RPMI8226 (cell line): ENCODE measurements around the gene PDCD6IP.
"Not testable (repeated sequence)": the region's sequence is repeated elsewhere in the genome, so short reads cannot be mapped to it uniquely, and the experiment has no call there.

Experiments
- DNase-seq: peaks from one replicate; pipeline ENCODE4 v3.0.0-alpha.2; 2015

Gene PDCD6IP

GRCh38 chr3:33855884-33856546 lies 57.6 kb downstream of the PDCD6IP start:
- DNase-seq: no peak

- not testable (repeated sequence) for DNase-seq
Observed at GRCh38 chr3:33857701-33858100, 59.3 kb downstream of the PDCD6IP start.

GRCh38 chr3:33858131-33858530 lies 59.7 kb downstream of the PDCD6IP start:
- no peak for DNase-seq

GRCh38 chr3:33860373-33861050 lies 62.1 kb downstream of the PDCD6IP start:
- no peak for DNase-seq

GRCh38 chr3:33865133-33865532 lies 66.7 kb downstream of the PDCD6IP start:
- no peak for DNase-seq

GRCh38 chr3:33868309-33868708 lies 69.9 kb downstream of the PDCD6IP start:
- no peak for DNase-seq

GRCh38 chr3:33869977-33870376 lies 71.5 kb downstream of the PDCD6IP start:
- DNase-seq: no peak

GRCh38 chr3:33874815-33875214 lies 76.4 kb downstream of the PDCD6IP start:
- DNase-seq: no peak

- DNase-seq: no peak
Observed at GRCh38 chr3:33875680-33876079, 77.2 kb downstream of the PDCD6IP start.

GRCh38 chr3:33877187-33877586 lies 78.8 kb downstream of the PDCD6IP start:
- DNase-seq: no peak

- DNase-seq: no peak
Observed at GRCh38 chr3:33879540-33879939, 81.1 kb downstream of the PDCD6IP start.

GRCh38 chr3:33881156-33882064 lies 83.0 kb downstream of the PDCD6IP start:
- DNase-seq: no peak

GRCh38 chr3:33882296-33882695 lies 83.9 kb downstream of the PDCD6IP start:
- no peak for DNase-seq

- DNase-seq: peak; percentile 62
Observed at GRCh38 chr3:33883538-33883950, 85.1 kb downstream of the PDCD6IP start.

- DNase-seq: peak; percentile 13
Observed at GRCh38 chr3:33883951-33884561, 85.6 kb downstream of the PDCD6IP start.

GRCh38 chr3:33884701-33885100 lies 86.3 kb downstream of the PDCD6IP start:
- no peak for DNase-seq

GRCh38 chr3:33885496-33885895 lies 87.1 kb downstream of the PDCD6IP start:
- no peak for DNase-seq

GRCh38 chr3:33886015-33886414 lies 87.6 kb downstream of the PDCD6IP start:
- DNase-seq: no peak

- no peak for DNase-seq
Observed at GRCh38 chr3:33887478-33887877, 89.0 kb downstream of the PDCD6IP start.

GRCh38 chr3:33889394-33890039 lies 91.1 kb downstream of the PDCD6IP start:
- DNase-seq: no peak

GRCh38 chr3:33892655-33893054 lies 94.2 kb downstream of the PDCD6IP start:
- DNase-seq: no peak

GRCh38 chr3:33895658-33896057 lies 97.2 kb downstream of the PDCD6IP start:
- DNase-seq: no peak

- DNase-seq: no peak
Observed at GRCh38 chr3:33897306-33897705, 98.9 kb downstream of the PDCD6IP start.
